GM12892 (cell line): ENCODE measurements around the gene PLEKHH2.

Source experiments
- DNase-seq: peaks from one replicate; pipeline ENCODE4 v3.0.0; 2011; ENCODE audit not compliant: insufficient read length
- FAIRE-seq: peaks from 2 replicates; lab custom pipeline; 2011; peaks lifted over from hg19 to GRCh38; lab: Jason Lieb, UNC
- POLR2A ChIP-seq: IDR thresholded peaks from 2 replicates; pipeline ENCODE4 v1.6.1; 2011; ENCODE audit warnings: low read depth, low read length, control low read depth
- POLR2AphosphoS5 ChIP-seq: IDR thresholded peaks from 2 replicates; pipeline ENCODE4 v1.6.1; 2011; ENCODE audit warnings: low read depth, low read length, control low read depth
- TAF1 ChIP-seq: IDR thresholded peaks from 2 replicates; pipeline ENCODE4 v1.6.1; 2011; ENCODE audit warnings: low read depth, mild to moderate bottlenecking, control low read depth, low read length, borderline replicate concordance

Gene PLEKHH2

GRCh38 chr2:43778233-43778632 is 141.2 kb downstream of the PLEKHH2 start:
- DNase-seq (no peak), FAIRE-seq (no peak)
- no peak for TF ChIP-seq POLR2A
- no peak for TF ChIP-seq POLR2AphosphoS5
- TF ChIP-seq TAF1: no peak

- no peak for TF ChIP-seq POLR2AphosphoS5
- TF ChIP-seq POLR2A: no peak
- no peak for TF ChIP-seq TAF1
- FAIRE-seq: no peak
Measured at GRCh38 chr2:43787895-43788294, 150.8 kb downstream of the PLEKHH2 start.

GRCh38 chr2:43788646-43789045 is 151.6 kb downstream of the PLEKHH2 start:
- TF ChIP-seq POLR2AphosphoS5 (no peak), TAF1 (no peak), POLR2A (no peak)

More at GRCh38 chr2:43787895-43788294, 150.8 kb downstream of the PLEKHH2 start:
- DNase-seq: no peak

GRCh38 chr2:43790147-43790546 is 153.1 kb downstream of the PLEKHH2 start:
- TF ChIP-seq POLR2AphosphoS5 (no peak), TAF1 (no peak), POLR2A (no peak)
- no peak for FAIRE-seq
- DNase-seq: no peak

More at GRCh38 chr2:43788646-43789045, 151.6 kb downstream of the PLEKHH2 start:
- no peak for DNase-seq
- no peak for FAIRE-seq

- no peak for FAIRE-seq
- DNase-seq: no peak
- TF ChIP-seq POLR2AphosphoS5 (no peak), TAF1 (no peak), POLR2A (no peak)
Measured at GRCh38 chr2:43791035-43791765, 154.1 kb downstream of the PLEKHH2 start.

GRCh38 chr2:43792653-43793052 is 155.6 kb downstream of the PLEKHH2 start:
- FAIRE-seq (no peak), DNase-seq (no peak)
- TF ChIP-seq TAF1 (no peak), POLR2AphosphoS5 (no peak), POLR2A (no peak)

- DNase-seq: no peak
- no peak for FAIRE-seq
Measured at GRCh38 chr2:43794956-43795355, 157.9 kb downstream of the PLEKHH2 start.

GRCh38 chr2:43796206-43796605 is 159.1 kb downstream of the PLEKHH2 start:
- TF ChIP-seq POLR2A (no peak), POLR2AphosphoS5 (no peak), TAF1 (no peak)
- DNase-seq (no peak), FAIRE-seq (no peak)

More at GRCh38 chr2:43794956-43795355, 157.9 kb downstream of the PLEKHH2 start:
- no peak for TF ChIP-seq POLR2A

- FAIRE-seq: no peak
- TF ChIP-seq POLR2AphosphoS5: no peak
- no peak for TF ChIP-seq POLR2A
- no peak for TF ChIP-seq TAF1
- DNase-seq: no peak
Measured at GRCh38 chr2:43798300-43798699, 161.2 kb downstream of the PLEKHH2 start.

GRCh38 chr2:43800894-43801293 is 163.8 kb downstream of the PLEKHH2 start:
- FAIRE-seq (no peak), DNase-seq (no peak)
- TF ChIP-seq POLR2AphosphoS5: no peak
- no peak for TF ChIP-seq POLR2A
- TF ChIP-seq TAF1: no peak

GRCh38 chr2:43802135-43802534 is 165.1 kb downstream of the PLEKHH2 start:
- FAIRE-seq (no peak), DNase-seq (no peak)

GRCh38 chr2:43803113-43803512 is 166.1 kb downstream of the PLEKHH2 start:
- FAIRE-seq (no peak), DNase-seq (no peak)
- TF ChIP-seq POLR2A: no peak
- no peak for TF ChIP-seq TAF1
- TF ChIP-seq POLR2AphosphoS5: no peak

More at GRCh38 chr2:43802135-43802534, 165.1 kb downstream of the PLEKHH2 start:
- TF ChIP-seq TAF1: no peak
- no peak for TF ChIP-seq POLR2AphosphoS5
- no peak for TF ChIP-seq POLR2A
